IMR-90 (cell line): Measurements from ENCODE around the gene PRLR. TPM values are rescaled to one million over a fixed set of nuclear protein-coding genes. Genes with fewer than 3 reads are reported as not detected.
A peak's percentile ranks its signal among the peaks of the same experiment; 100 is the strongest.

ENCODE experiments used
- ATAC-seq: fragments of 200-7000 bp; cut with Tn5 transposase; 2 replicates; pipeline ENCODE4 v1.9.1; 2020; ENCODE audit warnings: low read depth, mild to moderate bottlenecking, moderate library complexity
- BruUV-seq: library from RNA; stranded (reverse); fragments of 400-500 nt; replicated peaks from 2 replicates; lab custom pipeline; 2021; lab: Mats Ljungman, UMichigan
- CTCF ChIA-PET: fragments of 300-600 bp; formaldehyde crosslinking; extraction: SDS; loops from one replicate; lab custom pipeline; 2021; ENCODE audit warnings: antibody characterized with exemption; lab: Yijun Ruan, JAX
- POLR2A ChIA-PET: fragments of 300-600 bp; sonication (Branson Sonifier 250); formaldehyde crosslinking; loops from one replicate; lab custom pipeline; 2022; ENCODE audit warnings: antibody characterized with exemption; ENCODE audit not compliant: unreplicated experiment; lab: Charles Lee
- DNase-seq: peaks from one replicate; pipeline ENCODE4 v3.0.0; 2013
- H2AFZ ChIP-seq: replicated peaks from 2 replicates; pipeline ENCODE3; 2013; ENCODE audit warnings: low read length, mild to moderate bottlenecking; ENCODE audit not compliant: poor library complexity
- H2AK5ac ChIP-seq: 2 replicates; pipeline ENCODE4 v1.6.1; 2013; ENCODE audit warnings: low read depth, low read length, inconsistent platforms
- H2AK9ac ChIP-seq: replicated peaks from 2 replicates; pipeline ENCODE3; 2013; ENCODE audit warnings: mild to moderate bottlenecking, low read depth, low read length, moderate library complexity; ENCODE audit not compliant: poor library complexity
- H2BK120ac ChIP-seq: 2 replicates; pipeline ENCODE4 v1.6.1; 2013; ENCODE audit warnings: low read depth, low read length, inconsistent platforms
- H2BK15ac ChIP-seq: 3 replicates; pipeline ENCODE4 v1.6.1; 2013; ENCODE audit warnings: low read depth, low read length, inconsistent platforms
- H2BK20ac ChIP-seq: 2 replicates; pipeline ENCODE4 v1.6.1; 2013; ENCODE audit warnings: low read depth, mild to moderate bottlenecking, inconsistent platforms, low read length, moderate library complexity
- H2BK5ac ChIP-seq: 2 replicates; pipeline ENCODE4 v1.6.1; 2013; ENCODE audit warnings: mild to moderate bottlenecking, low read depth, low read length, inconsistent platforms; ENCODE audit not compliant: poor library complexity, severe bottlenecking
- H3K14ac ChIP-seq: replicated peaks from 2 replicates; pipeline ENCODE4 v1.6.1; 2013; ENCODE audit warnings: low read depth, low read length, inconsistent platforms
- H3K18ac ChIP-seq: 2 replicates; pipeline ENCODE4 v1.6.1; 2013; ENCODE audit warnings: low read depth, low read length, control low read depth
- H3K23ac ChIP-seq: 2 replicates; pipeline ENCODE4 v1.6.1; 2013; ENCODE audit warnings: low read depth, low read length, inconsistent platforms
- H3K27ac ChIP-seq: 2 replicates; pipeline ENCODE4 v1.5.1; 2013; ENCODE audit warnings: mild to moderate bottlenecking, control low read depth, low read length; ENCODE audit not compliant: insufficient read depth
- H3K27me3 ChIP-seq: 2 replicates; pipeline ENCODE4 v1.6.1; 2013; ENCODE audit warnings: low read length; ENCODE audit not compliant: control insufficient read depth, insufficient read depth
- H3K36me3 ChIP-seq: 2 replicates; pipeline ENCODE4 v1.6.1; 2013; ENCODE audit warnings: low read length, mixed read lengths; ENCODE audit not compliant: control insufficient read depth, insufficient read depth
- H3K4ac ChIP-seq: 2 replicates; pipeline ENCODE4 v1.6.1; 2013; ENCODE audit warnings: low read depth, low read length, inconsistent platforms
- H3K4me1 ChIP-seq: 2 replicates; pipeline ENCODE4 v1.6.1; 2013; ENCODE audit warnings: low read length, mixed read lengths; ENCODE audit not compliant: control insufficient read depth, insufficient read depth
- H3K4me2 ChIP-seq: 2 replicates; pipeline ENCODE4 v1.6.1; 2013; ENCODE audit warnings: low read depth, mild to moderate bottlenecking, control low read depth, low read length, moderate library complexity
- H3K4me3 ChIP-seq: 2 replicates; pipeline ENCODE4 v1.5.1; 2013; ENCODE audit warnings: low read depth, mild to moderate bottlenecking, control low read depth, low read length, moderate library complexity; ENCODE audit not compliant: insufficient read depth
- H3K56ac ChIP-seq: 2 replicates; pipeline ENCODE4 v1.6.1; 2013; ENCODE audit warnings: low read length, inconsistent platforms; ENCODE audit not compliant: insufficient read depth; ENCODE audit errors: extremely low read depth
- H3K79me1 ChIP-seq, 2 experiments: 2 replicates each; pipeline ENCODE4 v1.6.1; 2013; ENCODE audit warnings: low read length in 2 of 2, inconsistent platforms in 1 of 2, low read depth in 1 of 2
- H3K9ac ChIP-seq: 2 replicates; pipeline ENCODE4 v1.6.1; 2013; ENCODE audit warnings: low read depth, low read length, control low read depth
- H3K9me1 ChIP-seq: 2 replicates; pipeline ENCODE4 v1.6.1; 2013; ENCODE audit warnings: low read length, inconsistent platforms; ENCODE audit not compliant: insufficient read depth
- H3K9me3 ChIP-seq: 2 replicates; pipeline ENCODE4 v1.6.1; 2013; ENCODE audit warnings: low read length; ENCODE audit not compliant: control insufficient read depth, insufficient read depth
- H4K20me1 ChIP-seq: 2 replicates; pipeline ENCODE4 v1.6.1; 2013; ENCODE audit warnings: low read length, inconsistent platforms; ENCODE audit not compliant: insufficient read depth
- H4K5ac ChIP-seq: 2 replicates; pipeline ENCODE4 v1.6.1; 2013; ENCODE audit warnings: mild to moderate bottlenecking, low read depth, low read length, control low read depth
- H4K8ac ChIP-seq, 2 experiments: 2 replicates each; pipeline ENCODE4 v1.6.1; 2013; ENCODE audit warnings: low read depth in 2 of 2, low read length in 2 of 2, control low read depth in 1 of 2, inconsistent platforms in 1 of 2
- H4K91ac ChIP-seq: 2 replicates; pipeline ENCODE4 v1.6.1; 2013; ENCODE audit warnings: low read depth, low read length, inconsistent platforms; ENCODE audit not compliant: insufficient read depth
- CEBPB ChIP-seq: IDR thresholded peaks from 2 replicates; pipeline ENCODE4 v1.6.1; 2012; ENCODE audit warnings: low read depth, low read length, improper control_type of control experiment
- CHD1 ChIP-seq: IDR thresholded peaks from 2 replicates; pipeline ENCODE4 v1.6.1; 2012; ENCODE audit warnings: low read depth, low read length, improper control_type of control experiment
- CTCF ChIP-seq: conservative IDR thresholded peaks from 2 replicates; pipeline ENCODE4 v1.5.1; 2012; ENCODE audit warnings: mild to moderate bottlenecking, low read depth, low read length, improper control_type of control experiment
- ELK1 ChIP-seq: fragments of 150-350 bp; IDR thresholded peaks from 2 replicates; pipeline ENCODE4 v1.6.1; 2016; ENCODE audit warnings: low read depth, mild to moderate bottlenecking, low read length, moderate library complexity, borderline replicate concordance
- MXI1 ChIP-seq: IDR thresholded peaks from 2 replicates; pipeline ENCODE4 v1.6.1; 2012; ENCODE audit warnings: low read depth, mild to moderate bottlenecking, low read length, moderate library complexity, borderline replicate concordance
- NFE2L2 ChIP-seq: fragments of 150-350 bp; IDR thresholded peaks from 2 replicates; pipeline ENCODE4 v1.6.1; 2016; ENCODE audit warnings: low read depth, mild to moderate bottlenecking, low read length
- POLR2A ChIP-seq: IDR thresholded peaks from 2 replicates; pipeline ENCODE4 v1.6.1; 2012; ENCODE audit warnings: mild to moderate bottlenecking, low read depth, low read length
- RAD21 ChIP-seq: IDR thresholded peaks from 2 replicates; pipeline ENCODE4 v1.6.1; 2012; ENCODE audit warnings: low read length, improper control_type of control experiment
- RCOR1 ChIP-seq: IDR thresholded peaks from 2 replicates; pipeline ENCODE4 v1.6.1; 2012; ENCODE audit warnings: mild to moderate bottlenecking, low read length, improper control_type of control experiment; ENCODE audit not compliant: insufficient replicate concordance
- SMC3 ChIP-seq: fragments of 150-350 bp; IDR thresholded peaks from 2 replicates; pipeline ENCODE4 v1.6.1; 2016; ENCODE audit warnings: low read depth, mild to moderate bottlenecking, antibody characterized with exemption, low read length, moderate library complexity
- WGBS, 2 experiments: methylation state at CpG; one replicate each; pipeline versions ENCODE4 v1.1.5 to v1.1.7; 2013; ENCODE audit warnings: missing lambda C conversion rate in 2 of 2; ENCODE audit not compliant: insufficient read length in 1 of 2; ENCODE audit errors: extremely low coverage in 2 of 2; 5-methylcytosine and 5-hydroxymethylcytosine counted together
- dilution Hi-C: fragments of 300-500 bp; cut with HindIII; formaldehyde crosslinking; loops from one replicate; pipeline ENCODE4 v1.14.3; 2018; ENCODE audit warnings: low sequenced_read_pairs; ENCODE audit not compliant: unreplicated experiment
- in situ Hi-C: fragments of 300-500 bp; cut with MboI; formaldehyde crosslinking; loops from 3 replicates; pipeline ENCODE4 v1.14.3; 2019; ENCODE audit warnings: low sequenced_read_pairs, inconsistent platforms, mixed read lengths
- intact Hi-C: fragments of 100-400 bp; cut with micrococcal nuclease; formaldehyde crosslinking; loops from 2 replicates; pipeline ENCODE4 v1.10.0; 2022
- polyA plus RNA-seq, 3 experiments: library from polyadenylated mRNA; depleted of rRNA; stranded (reverse); fragments of >200 nt; gene quantifications; 2 replicates each; pipeline ENCODE4 v1.2.3, GENCODE V29; 2012; ENCODE audit warnings: low replicate concordance in 1 of 3
- total RNA-seq: library from RNA; depleted of rRNA; stranded (reverse); fragments of >200 nt; gene quantifications from 2 replicates; pipeline ENCODE4 v1.2.3, GENCODE V29; 2012

Gene PRLR
- total and polyA plus RNA-seq, 2 of the 4 experiments (the other 2 are of a cell fraction) = 0.24 to 0.54 TPM

GRCh38 chr5:35089334-35090314, 140.7 kb downstream of the PRLR start:
- Histone ChIP-seq H3K9ac (no peak overlapping the region), H3K9me3 (no peaks in the 10 kb centered on the region), H3K27ac (no peak overlapping the region), H4K20me1 (no peaks in the 10 kb centered on the region), H3K79me1 (no peaks in the 10 kb centered on the region), H2AK9ac (no peak overlapping the region), H2BK5ac (no peak overlapping the region), H2AK5ac (no peak overlapping the region), H3K4me1 (peaks cover 4% of the 10 kb centered on the region; the same call in 1 of the 2 replicates), H3K14ac (no peak overlapping the region), H3K18ac (no peak overlapping the region), H3K4me3 (no peak overlapping the region), H4K91ac (no peak overlapping the region), H3K9me1 (no peaks in the 10 kb centered on the region; the same call in 1 of the 2 replicates), H3K36me3 (no peaks in the 10 kb centered on the region), H2BK120ac (no peak overlapping the region), H2AFZ (peak overlapping the region; percentile 1), H4K8ac (no peak overlapping the region), H3K23ac (no peak overlapping the region), H3K4ac (no peak overlapping the region), H3K56ac (no peak overlapping the region), H2BK15ac (no peak overlapping the region), H2BK20ac (no peak overlapping the region), H3K27me3 (peaks cover 6% of the 10 kb centered on the region), H4K5ac (no peak overlapping the region), H3K4me2 (no peak overlapping the region)
- ATAC-seq (peak; percentile 86), DNase-seq (peak; percentile 72)
- in situ Hi-C loops = loop anchor here (5.0 to 25.0 kb wide), 3 partner anchors 93 to 833 kb away; partner anchors contain the start of gene SPEF2
- intact Hi-C loops = loop anchor here (1.0 to 10.0 kb wide), 9 partner anchors 94 to 837 kb away; partner anchors contain the start of gene SPEF2
- WGBS, 2 experiments = 40% methylated on average over 1 of the region's 7 CpGs; no CpG with 5 or more reads in 1 of the 2 experiments
- ChIA-PET CTCF (interaction anchor here (0.7 to 2.0 kb wide), 5 partner anchors 9 to 118 kb away, joined by 3 to 7 read pairs (median 3); no protein-coding TSS in a partner anchor), POLR2A (no interaction called here)
- dilution Hi-C loops = no loop called here
- TF ChIP-seq CTCF (peak; percentile 90), POLR2A (no peak), MXI1 (no peak), NFE2L2 (no peak), ELK1 (no peak), RAD21 (peak; percentile 97), SMC3 (peak; percentile 98), CHD1 (no peak), CEBPB (no peak), RCOR1 (peak; percentile 43)
- BruUV-seq = no TSS peak
